GM12864 (cell line): Measurements from ENCODE around the gene DGKI.

Experiments
- DNase-seq: peaks from one replicate; pipeline ENCODE4 v3.0.0-alpha.2; 2011; ENCODE audit warnings: low read depth
- H3K4me3 ChIP-seq: 2 replicates; pipeline ENCODE4 v1.5.1; 2011; ENCODE audit warnings: mild to moderate bottlenecking, low read depth, low read length, control low read depth
- CTCF ChIP-seq: IDR thresholded peaks from 2 replicates; pipeline ENCODE4 v1.5.1; 2011; ENCODE audit warnings: low read depth, mild to moderate bottlenecking, moderate library complexity, low read length, control low read depth, inconsistent platforms; ENCODE audit errors: missing control alignments

The DGKI gene

DNA sequence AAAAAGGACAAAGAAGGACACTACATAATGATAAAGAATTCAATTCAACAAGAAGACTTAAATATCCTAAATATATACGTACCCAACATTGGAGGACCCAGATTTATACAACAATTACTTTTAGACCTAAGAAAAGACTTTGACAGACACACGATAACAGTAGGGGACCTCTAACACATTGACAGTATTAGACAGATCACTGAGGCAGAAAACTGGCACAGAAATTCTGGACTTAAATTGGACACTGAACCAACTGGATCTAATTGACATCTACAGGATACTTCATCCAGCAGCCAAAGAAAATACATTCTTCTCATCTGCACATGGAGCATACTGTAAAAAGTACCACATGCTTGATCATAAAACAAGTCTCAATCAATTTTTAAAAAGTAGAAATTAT, 103.8 kb downstream of the DGKI start:
- H3K4me3 ChIP-seq, result no peak overlapping the region
- TF ChIP-seq CTCF, result no peak
- DNase-seq, result no peak

- no peak overlapping the region for H3K4me3 ChIP-seq
- TF ChIP-seq CTCF, result no peak
- no peak for DNase-seq
Observed at GRCh38 chr7:137742051-137742450, 104.7 kb downstream of the DGKI start.

DNA sequence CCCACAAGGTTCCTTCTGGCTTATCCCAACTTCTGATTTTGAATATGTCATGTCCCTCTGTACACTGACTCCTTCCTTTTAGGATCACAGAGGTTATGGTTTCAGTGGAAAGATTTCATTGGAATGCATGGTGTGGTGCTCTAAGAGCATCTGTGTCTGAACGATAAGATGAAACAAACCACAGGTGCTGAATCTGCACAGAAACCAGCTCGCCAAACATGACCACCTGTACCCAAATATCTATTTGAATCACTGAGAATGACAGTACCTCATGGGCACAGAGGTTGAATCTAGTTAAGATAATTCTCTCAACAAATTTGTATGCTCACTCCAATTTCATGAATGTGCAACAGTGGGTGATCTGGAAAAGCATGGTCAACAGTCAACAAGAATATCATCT, 105.3 kb downstream of the DGKI start:
- no peak for DNase-seq
- TF ChIP-seq CTCF, result no peak
- no peak overlapping the region for H3K4me3 ChIP-seq

- H3K4me3 ChIP-seq, result no peak overlapping the region
- TF ChIP-seq CTCF, result no peak
- DNase-seq, result no peak
Observed at GRCh38 chr7:137734221-137734620, 112.6 kb downstream of the DGKI start.

DNA sequence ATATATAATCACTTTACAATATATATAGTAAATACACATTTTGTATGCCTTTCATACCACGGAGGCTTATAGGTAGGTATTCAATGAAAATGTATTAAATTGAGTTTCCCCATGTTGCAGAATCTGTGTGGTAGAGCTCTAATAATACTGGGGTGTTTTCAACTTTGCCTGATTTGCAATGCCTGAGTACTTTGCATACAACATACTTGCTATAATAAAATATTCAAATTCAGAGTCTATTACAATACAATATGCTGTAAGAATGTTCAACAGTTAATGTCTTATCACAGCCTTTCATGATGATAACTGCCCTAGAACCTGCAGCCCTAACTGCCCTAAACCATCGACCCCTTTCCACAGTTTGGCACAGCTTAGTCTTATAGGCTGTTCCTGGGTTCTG, 114.6 kb downstream of the DGKI start:
- no peak for DNase-seq
- TF ChIP-seq CTCF, result no peak
- no peak overlapping the region for H3K4me3 ChIP-seq

DNA sequence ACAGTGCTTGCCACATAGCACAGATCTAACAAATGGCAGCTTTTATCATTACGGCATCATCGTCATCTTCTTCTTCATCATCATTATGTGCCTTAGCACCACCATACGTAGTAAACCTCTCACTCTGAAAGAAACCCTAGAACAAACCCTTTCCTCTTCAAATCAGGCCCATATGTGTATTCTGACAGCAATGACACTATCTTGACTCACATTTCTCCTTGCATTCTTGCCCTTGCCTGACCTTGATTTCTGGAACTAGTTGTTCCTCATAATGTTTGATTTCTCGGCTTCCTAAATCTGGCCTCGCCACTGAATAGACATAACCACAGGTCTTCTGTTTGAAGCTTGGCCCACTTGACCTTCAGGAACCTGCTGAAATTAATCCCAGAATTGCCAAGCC, 115.3 kb downstream of the DGKI start:
- H3K4me3 ChIP-seq, result no peak overlapping the region
- no peak for DNase-seq
- no peak for TF ChIP-seq CTCF

GRCh38 chr7:137728426-137728825, 118.3 kb downstream of the DGKI start:
- no peak for DNase-seq
- no peak overlapping the region for H3K4me3 ChIP-seq
- TF ChIP-seq CTCF, result no peak
